Measurements from ENCODE around the gene KCNJ13.
A peak's percentile ranks its signal among the peaks of the same experiment; 100 is the strongest.

KCNJ13 gene

GRCh38 chr2:232779934-232780333 lies 3.6 kb upstream of the KCNJ13 start:
- H3K4me3 ChIP-seq = no peak overlapping the region
- H3K36me3 ChIP-seq (ENCODE audit: insufficient read depth, low read length) = 0 out of 2 replicates have a peak, but pooled peaks cover 3% of the 10 kb centered on the region
- H3K9ac ChIP-seq (ENCODE audit: insufficient read length) = no peak overlapping the region
- no peaks in the 10 kb centered on the region for H3K9me3 ChIP-seq (ENCODE audit: low read depth, low read length)
- no peak for DNase-seq (ENCODE audit: low read depth, low spot score)
- TF ChIP-seq FOXP2 (optimal IDR thresholded peaks at IDR 0.05; ENCODE audit: control extremely low read depth, extremely low read length, insufficient read depth) (no peak), EZH2 (IDR thresholded peaks at IDR 0.05) (no peak), POLR2AphosphoS5 (IDR thresholded peaks at IDR 0.05; ENCODE audit: borderline replicate concordance, low read depth, low read length) (no peak)
- H3K27ac ChIP-seq = no peak overlapping the region

GRCh38 chr2:232779465-232779864 lies 3.1 kb upstream of the KCNJ13 start:
- no peak for DNase-seq (ENCODE audit: low read depth, low spot score)
- Histone ChIP-seq H3K36me3 (ENCODE audit: insufficient read depth, low read length) (0 out of 2 replicates have a peak, but pooled peaks cover 3% of the 10 kb centered on the region), H3K4me3 (no peak overlapping the region), H3K9me3 (ENCODE audit: low read depth, low read length) (no peaks in the 10 kb centered on the region), H3K9ac (ENCODE audit: insufficient read length) (no peak overlapping the region), H3K27ac (no peak overlapping the region)
- TF ChIP-seq EZH2 (IDR thresholded peaks at IDR 0.05) = no peak
- no peak for TF ChIP-seq POLR2AphosphoS5 (IDR thresholded peaks at IDR 0.05; ENCODE audit: borderline replicate concordance, low read depth, low read length)
- no peak for TF ChIP-seq FOXP2 (optimal IDR thresholded peaks at IDR 0.05; ENCODE audit: control extremely low read depth, extremely low read length, insufficient read depth)

GRCh38 chr2:232777276-232777675 lies 911 bp upstream of the KCNJ13 start:
- Histone ChIP-seq H3K9me3 (ENCODE audit: low read depth, low read length) (no peaks in the 10 kb centered on the region), H3K9ac (ENCODE audit: insufficient read length) (no peak overlapping the region), H3K4me3 (no peak overlapping the region), H3K36me3 (ENCODE audit: insufficient read depth, low read length) (0 out of 2 replicates have a peak, but pooled peaks cover 8% of the 10 kb centered on the region), H3K27ac (no peak overlapping the region)
- no peak for DNase-seq (ENCODE audit: low read depth, low spot score)
- no peak for TF ChIP-seq FOXP2 (optimal IDR thresholded peaks at IDR 0.05; ENCODE audit: control extremely low read depth, extremely low read length, insufficient read depth)
- no peak for TF ChIP-seq POLR2AphosphoS5 (IDR thresholded peaks at IDR 0.05; ENCODE audit: borderline replicate concordance, low read depth, low read length)
- no peak for TF ChIP-seq EZH2 (IDR thresholded peaks at IDR 0.05)

GRCh38 chr2:232773815-232774214 lies 2.5 kb downstream of the KCNJ13 start:
- no peak overlapping the region for H3K9ac ChIP-seq (ENCODE audit: insufficient read length)
- TF ChIP-seq POLR2AphosphoS5 (IDR thresholded peaks at IDR 0.05; ENCODE audit: borderline replicate concordance, low read depth, low read length) (no peak), FOXP2 (optimal IDR thresholded peaks at IDR 0.05; ENCODE audit: control extremely low read depth, extremely low read length, insufficient read depth) (no peak), EZH2 (IDR thresholded peaks at IDR 0.05) (no peak)
- no peak overlapping the region for H3K4me3 ChIP-seq
- H3K36me3 ChIP-seq (ENCODE audit: insufficient read depth, low read length) = peaks cover 20% of the 10 kb centered on the region
- no peaks in the 10 kb centered on the region for H3K9me3 ChIP-seq (ENCODE audit: low read depth, low read length)
- DNase-seq (ENCODE audit: low read depth, low spot score) = no peak
- no peak overlapping the region for H3K27ac ChIP-seq

GRCh38 chr2:232772531-232772930 lies 3.8 kb downstream of the KCNJ13 start:
- H3K27ac ChIP-seq = no peak overlapping the region
- H3K9me3 ChIP-seq (ENCODE audit: low read depth, low read length) = no peaks in the 10 kb centered on the region
- no peak overlapping the region for H3K4me3 ChIP-seq
- TF ChIP-seq FOXP2 (optimal IDR thresholded peaks at IDR 0.05; ENCODE audit: control extremely low read depth, extremely low read length, insufficient read depth) = no peak
- TF ChIP-seq EZH2 (IDR thresholded peaks at IDR 0.05) = no peak
- TF ChIP-seq POLR2AphosphoS5 (IDR thresholded peaks at IDR 0.05; ENCODE audit: borderline replicate concordance, low read depth, low read length) = no peak
- peaks cover 31% of the 10 kb centered on the region for H3K36me3 ChIP-seq (ENCODE audit: insufficient read depth, low read length)
- no peak for DNase-seq (ENCODE audit: low read depth, low spot score)
- no peak overlapping the region for H3K9ac ChIP-seq (ENCODE audit: insufficient read length)

- H3K9ac ChIP-seq (ENCODE audit: insufficient read length) = no peak overlapping the region
- H3K4me3 ChIP-seq = no peak overlapping the region
- DNase-seq (ENCODE audit: low read depth, low spot score) = no peak
- H3K27ac ChIP-seq = no peak overlapping the region
- TF ChIP-seq POLR2AphosphoS5 (IDR thresholded peaks at IDR 0.05; ENCODE audit: borderline replicate concordance, low read depth, low read length) = no peak
- no peak for TF ChIP-seq FOXP2 (optimal IDR thresholded peaks at IDR 0.05; ENCODE audit: control extremely low read depth, extremely low read length, insufficient read depth)
- no peak for TF ChIP-seq EZH2 (IDR thresholded peaks at IDR 0.05)
- H3K36me3 ChIP-seq (ENCODE audit: insufficient read depth, low read length) = peaks cover 28% of the 10 kb centered on the region
- no peaks in the 10 kb centered on the region for H3K9me3 ChIP-seq (ENCODE audit: low read depth, low read length)
Measured at GRCh38 chr2:232771870-232772269, 4.5 kb downstream of the KCNJ13 start.

- Histone ChIP-seq H3K27ac (peak overlapping the region; percentile 22; the same call in 1 of the 2 replicates), H3K9ac (ENCODE audit: insufficient read length) (no peak overlapping the region), H3K9me3 (ENCODE audit: low read depth, low read length) (no peaks in the 10 kb centered on the region), H3K4me3 (no peak overlapping the region), H3K36me3 (ENCODE audit: insufficient read depth, low read length) (peaks cover 36% of the 10 kb centered on the region)
- no peak for DNase-seq (ENCODE audit: low read depth, low spot score)
- TF ChIP-seq POLR2AphosphoS5 (IDR thresholded peaks at IDR 0.05; ENCODE audit: borderline replicate concordance, low read depth, low read length) (no peak), FOXP2 (optimal IDR thresholded peaks at IDR 0.05; ENCODE audit: control extremely low read depth, extremely low read length, insufficient read depth) (no peak), EZH2 (IDR thresholded peaks at IDR 0.05) (no peak)
Measured at GRCh38 chr2:232770207-232770606, 6.2 kb downstream of the KCNJ13 start.

GRCh38 chr2:232767866-232768265 lies 8.5 kb downstream of the KCNJ13 start:
- no peak for TF ChIP-seq EZH2 (IDR thresholded peaks at IDR 0.05)
- no peak for TF ChIP-seq FOXP2 (optimal IDR thresholded peaks at IDR 0.05; ENCODE audit: control extremely low read depth, extremely low read length, insufficient read depth)
- TF ChIP-seq POLR2AphosphoS5 (IDR thresholded peaks at IDR 0.05; ENCODE audit: borderline replicate concordance, low read depth, low read length) = no peak
- Histone ChIP-seq H3K4me3 (no peak overlapping the region), H3K27ac (no peak overlapping the region), H3K36me3 (ENCODE audit: insufficient read depth, low read length) (peaks cover 53% of the 10 kb centered on the region), H3K9me3 (ENCODE audit: low read depth, low read length) (no peaks in the 10 kb centered on the region), H3K9ac (ENCODE audit: insufficient read length) (no peak overlapping the region)
- no peak for DNase-seq (ENCODE audit: low read depth, low spot score)

GRCh38 chr2:232761301-232761907 lies 15.0 kb downstream of the KCNJ13 start:
- Histone ChIP-seq H3K9ac (ENCODE audit: insufficient read length) (no peak overlapping the region), H3K4me3 (no peak overlapping the region), H3K9me3 (ENCODE audit: low read depth, low read length) (no peaks in the 10 kb centered on the region), H3K36me3 (ENCODE audit: insufficient read depth, low read length) (peaks cover 63% of the 10 kb centered on the region), H3K27ac (no peak overlapping the region)
- TF ChIP-seq FOXP2 (optimal IDR thresholded peaks at IDR 0.05; ENCODE audit: control extremely low read depth, extremely low read length, insufficient read depth) (no peak), POLR2AphosphoS5 (IDR thresholded peaks at IDR 0.05; ENCODE audit: borderline replicate concordance, low read depth, low read length) (no peak), EZH2 (IDR thresholded peaks at IDR 0.05) (no peak)
- DNase-seq (ENCODE audit: low read depth, low spot score) = no peak

All from SK-N-MC (cell line).